Ovary (tissue), 9 donors: ENCODE data around the gene TCF7. TPM values are rescaled to one million over a fixed set of nuclear protein-coding genes. Genes with fewer than 3 reads are reported as not detected.

Source experiments
- DNase-seq, 5 donors: peaks; one replicate each; pipeline ENCODE4 v3.0.0-alpha.2; 2019 to 2020
- H3K27ac ChIP-seq, 2 donors: fragments of 200-600 bp; one replicate each; pipeline versions ENCODE4 v1.5.1 to v1.8.0; 2019 to 2022
- H3K27me3 ChIP-seq: fragments of 200-600 bp; one replicate; pipeline ENCODE4 v1.8.0; 2022
- H3K36me3 ChIP-seq: fragments of 200-600 bp; sonication (generic); one replicate; pipeline ENCODE4 v1.5.1; 2019
- H3K4me1 ChIP-seq: one replicate; pipeline ENCODE4 v1.8.1; 2013; ENCODE audit warnings: mild to moderate bottlenecking, moderate library complexity; ENCODE audit not compliant: insufficient read depth
- H3K4me3 ChIP-seq: fragments of 200-600 bp; sonication (generic); one replicate; pipeline ENCODE4 v1.5.1; 2017
- H3K9me3 ChIP-seq, 2 donors: fragments of 200-600 bp in 1 of 2; sonication (generic) in 1 of 2; one replicate each; pipeline versions ENCODE4 v1.5.1 to v1.8.1; 2013 to 2019; ENCODE audit warnings: mild to moderate bottlenecking in 1 of 2, moderate library complexity in 1 of 2
- CTCF ChIP-seq, 3 donors: fragments of 450-650 bp in 2 of 3; fragments of 200-600 bp in 1 of 3; IDR thresholded peaks; one replicate each; pipeline versions ENCODE4 v1.5.1 to v1.8.0; 2016 to 2022; ENCODE audit warnings: antibody characterized with exemption in 3 of 3, mild to moderate bottlenecking in 1 of 3
- EP300 ChIP-seq: sonication (generic); formaldehyde crosslinking; IDR thresholded peaks from one replicate; pipeline ENCODE4 v1.6.1; 2017; ENCODE audit warnings: antibody characterized with exemption
- POLR2A ChIP-seq: fragments of 450-650 bp; IDR thresholded peaks from one replicate; pipeline ENCODE4 v1.6.1; 2017; ENCODE audit warnings: antibody characterized with exemption, mild to moderate bottlenecking, moderate library complexity
- WGBS, 3 donors: extraction: QIAGEN DNeasy Blood & Tissue Kit in 1 of 3; methylation state at CpG; one replicate each; pipeline versions ENCODE4 v1.1.5 to v1.1.7; 2013 to 2017; 5-methylcytosine and 5-hydroxymethylcytosine counted together
- intact Hi-C, 4 donors: fragments of 100-400 bp; cut with DNase I; formaldehyde crosslinking; loops; one replicate each; pipeline versions ENCODE4 v1.11.0 to v1.15.1; 2022 to 2023
- polyA plus RNA-seq, 2 donors: library from polyadenylated mRNA; stranded (reverse); fragments of 200-250 nt in 1 of 2; fragments of 350-450 nt in 1 of 2; fragmentation: Illumina TruSeq in 1 of 2; extraction: RNeasy Lipid Tissue Mini Kit (QIAGEN cat#74804) in 1 of 2; gene quantifications; one replicate each; pipeline ENCODE4 v1.2.3, GENCODE V29; 2013 to 2014
- total RNA-seq, 7 donors: library from RNA; depleted of rRNA in 2 of 7; stranded (reverse); fragments of >200 nt in 2 of 7; fragmentation: NEBNext Ultra II Directional in 3 of 7; extraction: Animal tissue kit (Norgen Biotek cat#: 25700) in 3 of 7; gene quantifications; one replicate each; pipeline versions ENCODE4 v1.1.0 to v1.2.4, GENCODE V29; 2016 to 2023
- donor health status: DM: no; HTN: no; CAD: no; lungs with moderate emphysema.
- donor health status: DM: no; HTN: no; CAD: no.
- donor health status: Bipolar disorder and iron deficiency.
- donor health status: DM: yes; HTN: yes; CAD: no.
- donor health status: DM: no; HTN: no; CAD: no.
- donor health status: DM: yes; HTN: yes; CAD: no.

TCF7 gene
- total and polyA plus RNA-seq, 9 donors: 1.7 to 15.2 (median 4.0) TPM

- no peaks in the 10 kb centered on the region for H3K9me3 ChIP-seq
- intact Hi-C loops: loop anchor here in 3 of 4 donors (5.0 to 10.0 kb wide), 2 partner anchors 96 to 98 kb away; no protein-coding TSS in a partner anchor
- no peak for TF ChIP-seq EP300
- TF ChIP-seq CTCF (IDR thresholded peaks at IDR 0.05): no peak
- no peak for TF ChIP-seq POLR2A
- H3K36me3 ChIP-seq: no peaks in the 10 kb centered on the region
- 26 to 38% (median 28%) methylated on average over 7 to 8 of the region's 8 CpGs for WGBS, 3 donors
- H3K4me1 ChIP-seq: peaks cover 1% of the 10 kb centered on the region
- H3K27me3 ChIP-seq: no peaks in the 10 kb centered on the region
- DNase-seq: peak; percentile 47 to 73 (median 59)
- H3K27ac ChIP-seq: no peak overlapping the region
- H3K4me3 ChIP-seq: no peak overlapping the region
These were observed 26.2 kb downstream of the TCF7 start for GRCh38 chr5:134140530-134141201.

- WGBS, 3 donors: 73 to 78% (median 77%) methylated on average over 9 of the region's 9 CpGs
- intact Hi-C loops: loop anchor here in 3 of 4 donors (5.0 to 10.0 kb wide), 2 partner anchors 97 to 99 kb away; no protein-coding TSS in a partner anchor
- TF ChIP-seq CTCF (IDR thresholded peaks at IDR 0.05) (no peak), POLR2A (no peak), EP300 (no peak)
- Histone ChIP-seq H3K4me3 (no peak overlapping the region), H3K36me3 (no peaks in the 10 kb centered on the region), H3K9me3 (no peaks in the 10 kb centered on the region), H3K27me3 (no peaks in the 10 kb centered on the region), H3K27ac (no peak overlapping the region), H3K4me1 (peaks cover 1% of the 10 kb centered on the region)
- DNase-seq: no peak
These were observed 27.0 kb downstream of the TCF7 start for GRCh38 chr5:134141331-134142050.

- H3K27ac ChIP-seq: no peak overlapping the region
These were observed 27.6 kb downstream of the TCF7 start for GRCh38 chr5:134142052-134142451.

More at GRCh38 chr5:134142052-134142451, 27.6 kb downstream of the TCF7 start:
- 71 to 85% (median 83%) methylated on average over 5 of the region's 5 CpGs for WGBS, 3 donors
- DNase-seq: no peak
- no peak overlapping the region for H3K4me3 ChIP-seq
- no peaks in the 10 kb centered on the region for H3K27me3 ChIP-seq
- H3K9me3 ChIP-seq: no peaks in the 10 kb centered on the region
- intact Hi-C loops: loop anchor here in 3 of 4 donors (5.0 to 10.0 kb wide), 2 partner anchors 97 to 100 kb away; no protein-coding TSS in a partner anchor
- TF ChIP-seq EP300 (no peak), CTCF (IDR thresholded peaks at IDR 0.05) (no peak), POLR2A (no peak)
- no peaks in the 10 kb centered on the region for H3K36me3 ChIP-seq
- H3K4me1 ChIP-seq: peaks cover 1% of the 10 kb centered on the region
